HEK293 (cell line): Measurements from ENCODE around the gene FGFR4.
A peak's percentile ranks its signal among the peaks of the same experiment; 100 is the strongest.

Experiments used
- BCL6B ChIP-seq: fragments of 450-650 bp; formaldehyde crosslinking; IDR thresholded peaks from 2 replicates; pipeline ENCODE4 v1.5.1; 2017; ENCODE audit warnings: missing biosample characterization, missing genetic modification characterization
- PATZ1 ChIP-seq: fragments of 450-650 bp; formaldehyde crosslinking; IDR thresholded peaks from 2 replicates; pipeline ENCODE4 v1.5.1; 2016; ENCODE audit warnings: missing biosample characterization, missing genetic modification characterization
- REPIN1 ChIP-seq: fragments of 450-650 bp; formaldehyde crosslinking; IDR thresholded peaks from 2 replicates; pipeline ENCODE4 v1.5.1; 2017; ENCODE audit warnings: missing biosample characterization, missing genetic modification characterization, low read depth
- ZFP3 ChIP-seq: fragments of 450-650 bp; formaldehyde crosslinking; IDR thresholded peaks from 2 replicates; pipeline ENCODE4 v1.5.1; 2016; ENCODE audit warnings: low read depth, missing biosample characterization, missing genetic modification characterization
- ZFP37 ChIP-seq: fragments of 450-650 bp; formaldehyde crosslinking; IDR thresholded peaks from 2 replicates; pipeline ENCODE4 v1.5.1; 2016; ENCODE audit warnings: missing biosample characterization, missing genetic modification characterization
- ZFP41 ChIP-seq: fragments of 450-650 bp; formaldehyde crosslinking; IDR thresholded peaks from 2 replicates; pipeline ENCODE4 v1.5.1; 2016; ENCODE audit warnings: missing biosample characterization, missing genetic modification characterization, borderline replicate concordance
- ZNF112 ChIP-seq: fragments of 450-650 bp; formaldehyde crosslinking; IDR thresholded peaks from 2 replicates; pipeline ENCODE4 v1.5.0; 2017; ENCODE audit warnings: missing biosample characterization, missing genetic modification characterization
- ZNF138 ChIP-seq: fragments of 450-650 bp; formaldehyde crosslinking; IDR thresholded peaks from 2 replicates; pipeline ENCODE4 v1.5.1; 2016; ENCODE audit warnings: missing biosample characterization, missing genetic modification characterization, borderline replicate concordance
- ZNF24 ChIP-seq: fragments of 450-650 bp; formaldehyde crosslinking; IDR thresholded peaks from 2 replicates; pipeline ENCODE4 v1.5.1; 2016; ENCODE audit warnings: missing biosample characterization, missing genetic modification characterization
- ZNF26 ChIP-seq: fragments of 450-650 bp; formaldehyde crosslinking; IDR thresholded peaks from 2 replicates; pipeline ENCODE4 v1.5.1; 2016; ENCODE audit warnings: missing biosample characterization, missing genetic modification characterization
- ZNF280C ChIP-seq: fragments of 450-650 bp; formaldehyde crosslinking; IDR thresholded peaks from 2 replicates; pipeline ENCODE4 v1.5.1; 2016; ENCODE audit warnings: missing biosample characterization, missing genetic modification characterization
- ZNF404 ChIP-seq: fragments of 450-650 bp; formaldehyde crosslinking; IDR thresholded peaks from 2 replicates; pipeline ENCODE4 v1.5.1; 2017; ENCODE audit warnings: missing biosample characterization, missing genetic modification characterization
- ZNF48 ChIP-seq: fragments of 450-650 bp; formaldehyde crosslinking; IDR thresholded peaks from 2 replicates; pipeline ENCODE4 v1.5.1; 2016; ENCODE audit warnings: missing biosample characterization, missing genetic modification characterization
- ZNF529 ChIP-seq: fragments of 450-650 bp; formaldehyde crosslinking; IDR thresholded peaks from 2 replicates; pipeline ENCODE4 v1.5.1; 2017; ENCODE audit warnings: missing genetic modification characterization, missing biosample characterization; ENCODE audit not compliant: insufficient replicate concordance
- ZNF596 ChIP-seq: fragments of 450-650 bp; IDR thresholded peaks from 2 replicates; pipeline ENCODE4 v1.5.0; 2018; ENCODE audit warnings: missing biosample characterization, mild to moderate bottlenecking, missing genetic modification characterization, moderate library complexity
- ZNF610 ChIP-seq: fragments of 450-650 bp; formaldehyde crosslinking; IDR thresholded peaks from 2 replicates; pipeline ENCODE4 v1.5.1; 2016; ENCODE audit warnings: missing biosample characterization, missing genetic modification characterization, borderline replicate concordance
- ZNF629 ChIP-seq: fragments of 450-650 bp; formaldehyde crosslinking; IDR thresholded peaks from 2 replicates; pipeline ENCODE4 v1.5.1; 2017; ENCODE audit warnings: missing biosample characterization, missing genetic modification characterization
- ZNF701 ChIP-seq: fragments of 450-650 bp; formaldehyde crosslinking; IDR thresholded peaks from 2 replicates; pipeline ENCODE4 v1.5.1; 2016; ENCODE audit warnings: missing biosample characterization, missing genetic modification characterization
- ZNF747 ChIP-seq: fragments of 450-650 bp; formaldehyde crosslinking; IDR thresholded peaks from 2 replicates; pipeline ENCODE4 v1.5.1; 2016; ENCODE audit warnings: missing biosample characterization, missing genetic modification characterization
- ZNF785 ChIP-seq: fragments of 450-650 bp; formaldehyde crosslinking; IDR thresholded peaks from 2 replicates; pipeline ENCODE4 v1.5.1; 2016; ENCODE audit warnings: missing biosample characterization, missing genetic modification characterization
- ZSCAN4 ChIP-seq: fragments of 450-650 bp; formaldehyde crosslinking; IDR thresholded peaks from 2 replicates; pipeline ENCODE4 v1.5.1; 2017; ENCODE audit warnings: missing biosample characterization, missing genetic modification characterization
- TF ChIP-seq, protein P1 (sequence below): fragments of 450-650 bp; formaldehyde crosslinking; IDR thresholded peaks from 2 replicates; pipeline ENCODE4 v1.5.1; 2016; ENCODE audit warnings: missing biosample characterization, missing genetic modification characterization, borderline replicate concordance
- TF ChIP-seq, protein P2 (sequence below): fragments of 450-650 bp; formaldehyde crosslinking; IDR thresholded peaks from 2 replicates; pipeline ENCODE4 v1.5.1; 2016; ENCODE audit warnings: missing biosample characterization, missing genetic modification characterization

FGFR4 gene

GRCh38 chr5:177113566-177114424 lies 27.1 kb downstream of the FGFR4 start (continued):
- TF ChIP-seq PATZ1 (tag by site-specific recombination) (no peak), ZFP37 (tag by site-specific recombination) (0 out of 2 replicates have a peak, but pooled peaks have one; percentile 65), ZNF280C (tag by site-specific recombination) (no peak), REPIN1 (tag by site-specific recombination) (0 out of 2 replicates have a peak, but pooled peaks have one; percentile 24), ZNF404 (no peak), ZFP41 (tag by site-specific recombination) (no peak), ZNF24 (tag by site-specific recombination) (no peak), ZNF48 (tag by site-specific recombination) (no peak), ZNF529 (tag by site-specific recombination) (no peak), ZNF701 (tag by site-specific recombination) (no peak), ZNF596 (no peak), ZNF610 (tag by site-specific recombination) (no peak), ZNF785 (tag by site-specific recombination) (no peak), ZFP3 (tag by site-specific recombination) (no peak), ZNF112 (tag by site-specific recombination) (no peak), ZNF747 (tag by site-specific recombination) (no peak), BCL6B (tag by site-specific recombination) (no peak), ZNF26 (tag by site-specific recombination) (no peak), ZNF629 (tag by site-specific recombination) (0 out of 2 replicates have a peak, but pooled peaks have one; percentile 19), ZSCAN4 (tag by site-specific recombination) (no peak), ZNF138 (no peak)
- TF ChIP-seq, protein P1, sequence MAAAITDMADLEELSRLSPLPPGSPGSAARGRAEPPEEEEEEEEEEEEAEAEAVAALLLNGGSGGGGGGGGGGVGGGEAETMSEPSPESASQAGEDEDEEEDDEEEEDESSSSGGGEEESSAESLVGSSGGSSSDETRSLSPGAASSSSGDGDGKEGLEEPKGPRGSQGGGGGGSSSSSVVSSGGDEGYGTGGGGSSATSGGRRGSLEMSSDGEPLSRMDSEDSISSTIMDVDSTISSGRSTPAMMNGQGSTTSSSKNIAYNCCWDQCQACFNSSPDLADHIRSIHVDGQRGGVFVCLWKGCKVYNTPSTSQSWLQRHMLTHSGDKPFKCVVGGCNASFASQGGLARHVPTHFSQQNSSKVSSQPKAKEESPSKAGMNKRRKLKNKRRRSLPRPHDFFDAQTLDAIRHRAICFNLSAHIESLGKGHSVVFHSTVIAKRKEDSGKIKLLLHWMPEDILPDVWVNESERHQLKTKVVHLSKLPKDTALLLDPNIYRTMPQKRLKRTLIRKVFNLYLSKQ (tag by site-specific recombination) = no peak
- TF ChIP-seq, protein P2, sequence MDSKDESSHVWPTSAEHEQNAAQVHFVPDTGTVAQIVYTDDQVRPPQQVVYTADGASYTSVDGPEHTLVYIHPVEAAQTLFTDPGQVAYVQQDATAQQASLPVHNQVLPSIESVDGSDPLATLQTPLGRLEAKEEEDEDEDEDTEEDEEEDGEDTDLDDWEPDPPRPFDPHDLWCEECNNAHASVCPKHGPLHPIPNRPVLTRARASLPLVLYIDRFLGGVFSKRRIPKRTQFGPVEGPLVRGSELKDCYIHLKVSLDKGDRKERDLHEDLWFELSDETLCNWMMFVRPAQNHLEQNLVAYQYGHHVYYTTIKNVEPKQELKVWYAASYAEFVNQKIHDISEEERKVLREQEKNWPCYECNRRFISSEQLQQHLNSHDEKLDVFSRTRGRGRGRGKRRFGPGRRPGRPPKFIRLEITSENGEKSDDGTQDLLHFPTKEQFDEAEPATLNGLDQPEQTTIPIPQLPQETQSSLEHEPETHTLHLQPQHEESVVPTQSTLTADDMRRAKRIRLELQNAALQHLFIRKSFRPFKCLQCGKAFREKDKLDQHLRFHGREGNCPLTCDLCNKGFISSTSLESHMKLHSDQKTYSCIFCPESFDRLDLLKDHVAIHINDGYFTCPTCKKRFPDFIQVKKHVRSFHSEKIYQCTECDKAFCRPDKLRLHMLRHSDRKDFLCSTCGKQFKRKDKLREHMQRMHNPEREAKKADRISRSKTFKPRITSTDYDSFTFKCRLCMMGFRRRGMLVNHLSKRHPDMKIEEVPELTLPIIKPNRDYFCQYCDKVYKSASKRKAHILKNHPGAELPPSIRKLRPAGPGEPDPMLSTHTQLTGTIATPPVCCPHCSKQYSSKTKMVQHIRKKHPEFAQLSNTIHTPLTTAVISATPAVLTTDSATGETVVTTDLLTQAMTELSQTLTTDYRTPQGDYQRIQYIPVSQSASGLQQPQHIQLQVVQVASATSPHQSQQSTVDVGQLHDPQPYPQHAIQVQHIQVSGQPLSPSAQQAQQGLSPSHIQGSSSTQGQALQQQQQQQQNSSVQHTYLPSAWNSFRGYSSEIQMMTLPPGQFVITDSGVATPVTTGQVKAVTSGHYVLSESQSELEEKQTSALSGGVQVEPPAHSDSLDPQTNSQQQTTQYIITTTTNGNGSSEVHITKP (tag by site-specific recombination) = peak; percentile 93
